ENCODE data around the gene ST3GAL6.

DNA sequence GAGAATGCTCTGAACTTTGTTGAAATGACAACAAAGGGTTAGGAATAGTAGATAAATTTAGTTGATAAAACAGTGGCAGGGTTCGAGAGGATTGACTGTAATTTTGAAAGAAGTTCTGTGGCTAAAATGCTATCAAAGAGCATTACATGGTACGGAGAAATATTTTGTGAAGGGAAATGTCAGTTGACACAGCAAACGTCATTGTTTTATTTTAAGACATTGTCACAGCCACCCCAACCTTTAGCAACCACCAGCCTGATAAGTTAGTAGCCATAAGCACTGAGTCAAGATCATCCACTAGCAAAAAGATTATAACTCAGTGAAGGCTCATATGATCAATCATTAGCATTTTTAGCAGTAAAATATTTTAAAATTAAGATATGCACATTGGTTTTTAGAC lies 8.7 kb upstream of the ST3GAL6 start:
- TF ChIP-seq POLR2A (IDR thresholded peaks at IDR 0.05; ENCODE audit: low read depth, low read length) (no peak), EZH2 (IDR thresholded peaks at IDR 0.05; ENCODE audit: borderline replicate concordance, low read depth, low read length, severe bottlenecking) (no peak), JUN (IDR thresholded peaks at IDR 0.05; ENCODE audit: borderline replicate concordance, insufficient read depth, insufficient read length, low read depth) (no peak), POLR2AphosphoS5 (IDR thresholded peaks at IDR 0.05; ENCODE audit: insufficient read depth, low read depth, low read length) (no peak)
- TF ChIP-seq, protein P1, sequence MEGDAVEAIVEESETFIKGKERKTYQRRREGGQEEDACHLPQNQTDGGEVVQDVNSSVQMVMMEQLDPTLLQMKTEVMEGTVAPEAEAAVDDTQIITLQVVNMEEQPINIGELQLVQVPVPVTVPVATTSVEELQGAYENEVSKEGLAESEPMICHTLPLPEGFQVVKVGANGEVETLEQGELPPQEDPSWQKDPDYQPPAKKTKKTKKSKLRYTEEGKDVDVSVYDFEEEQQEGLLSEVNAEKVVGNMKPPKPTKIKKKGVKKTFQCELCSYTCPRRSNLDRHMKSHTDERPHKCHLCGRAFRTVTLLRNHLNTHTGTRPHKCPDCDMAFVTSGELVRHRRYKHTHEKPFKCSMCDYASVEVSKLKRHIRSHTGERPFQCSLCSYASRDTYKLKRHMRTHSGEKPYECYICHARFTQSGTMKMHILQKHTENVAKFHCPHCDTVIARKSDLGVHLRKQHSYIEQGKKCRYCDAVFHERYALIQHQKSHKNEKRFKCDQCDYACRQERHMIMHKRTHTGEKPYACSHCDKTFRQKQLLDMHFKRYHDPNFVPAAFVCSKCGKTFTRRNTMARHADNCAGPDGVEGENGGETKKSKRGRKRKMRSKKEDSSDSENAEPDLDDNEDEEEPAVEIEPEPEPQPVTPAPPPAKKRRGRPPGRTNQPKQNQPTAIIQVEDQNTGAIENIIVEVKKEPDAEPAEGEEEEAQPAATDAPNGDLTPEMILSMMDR (IDR thresholded peaks at IDR 0.05; ENCODE audit: extremely low read depth in 1 of 2, insufficient read depth in 1 of 2, low read depth in 1 of 2, low read length in 2 of 2) = no peak
- TF ChIP-seq, protein P2, sequence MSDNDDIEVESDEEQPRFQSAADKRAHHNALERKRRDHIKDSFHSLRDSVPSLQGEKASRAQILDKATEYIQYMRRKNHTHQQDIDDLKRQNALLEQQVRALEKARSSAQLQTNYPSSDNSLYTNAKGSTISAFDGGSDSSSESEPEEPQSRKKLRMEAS (IDR thresholded peaks at IDR 0.05; ENCODE audit: insufficient read depth, insufficient read length) = no peak

Measured in endothelial cell of umbilical vein (primary cell).